GM12872 (cell line): ENCODE data around the gene DNAAF2.
A peak's percentile ranks its signal among the peaks of the same experiment; 100 is the strongest.

ENCODE experiments used
- CTCF ChIP-seq: IDR thresholded peaks from 3 replicates; pipeline ENCODE4 v1.5.1; 2011; ENCODE audit warnings: low read depth, mild to moderate bottlenecking, low read length, moderate library complexity; ENCODE audit not compliant: insufficient read depth

The DNAAF2 gene

GRCh38 chr14:49634547-49635334, at the start of gene DNAAF2:
Gene DNAAF2 (minus strand): TSS chr14:49635244. CDS start chr14:49635149, 95 bp downstream.
- TF ChIP-seq CTCF: no peak

- no peak for TF ChIP-seq CTCF
These were observed 44.2 kb upstream of the DNAAF2 start for GRCh38 chr14:49679271-49679670.

GRCh38 chr14:49677643-49678042, 42.6 kb upstream of the DNAAF2 start:
- TF ChIP-seq CTCF: peak; percentile 42; the same call in 2 of the 3 replicates

- no peak for TF ChIP-seq CTCF
These were observed 38.5 kb upstream of the DNAAF2 start for GRCh38 chr14:49673586-49673985.

GRCh38 chr14:49670475-49670874, 35.4 kb upstream of the DNAAF2 start:
- TF ChIP-seq CTCF: no peak

- no peak for TF ChIP-seq CTCF
These were observed 24.7 kb upstream of the DNAAF2 start for GRCh38 chr14:49659526-49660455.

- TF ChIP-seq CTCF: no peak
These were observed 19.5 kb upstream of the DNAAF2 start for GRCh38 chr14:49654511-49654910.
